HG02763 (cell line): ENCODE data around the gene EPHB2.

Experiments used
- ATAC-seq: cut with Tn5 transposase; IDR thresholded peaks from one replicate; pipeline ENCODE4 v1.9.1; 2021; ENCODE audit warnings: mild to moderate bottlenecking, moderate library complexity; ENCODE audit not compliant: unreplicated experiment

EPHB2 gene

GRCh38 chr1:22969304-22969709 is 258.7 kb downstream of the EPHB2 start:
- ATAC-seq, result no peak

- ATAC-seq, result no peak
Measured at GRCh38 chr1:22970096-22970495, 259.5 kb downstream of the EPHB2 start.
